ENCODE measurements around the gene HNRNPM. TPM values are rescaled to one million over a fixed set of nuclear protein-coding genes. Genes with fewer than 3 reads are reported as not detected.
A peak's percentile ranks its signal among the peaks of the same experiment; 100 is the strongest.
"Not testable (repeated sequence)": the region's sequence is repeated elsewhere in the genome, so short reads cannot be mapped to it uniquely, and the experiment has no call there.

HNRNPM gene
- total RNA-seq, 3 donors from 2014 or later: 84.8 to 153 (median 116) TPM

DNA sequence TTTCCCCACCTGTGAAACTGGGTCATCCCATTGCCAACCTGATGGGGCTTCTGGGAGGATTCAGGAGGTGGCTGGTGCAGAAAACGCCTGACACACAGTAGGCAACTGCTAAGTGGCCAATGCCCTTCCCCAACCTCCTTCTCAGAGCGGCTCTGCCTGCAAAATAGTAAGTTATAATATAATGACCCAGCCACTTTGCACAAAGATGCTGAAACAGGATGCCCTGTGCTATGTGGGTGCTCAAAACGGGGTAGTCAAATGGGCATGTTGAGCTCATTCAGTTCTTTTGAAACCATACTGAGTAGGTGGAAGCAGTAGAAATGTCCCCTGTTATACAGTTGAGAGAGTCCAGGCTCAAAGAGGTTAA, 31.2 kb upstream of the HNRNPM start:
- no peak for DNase-seq (ENCODE audit: low spot score in 2 of 2)
- TF ChIP-seq, protein P1, sequence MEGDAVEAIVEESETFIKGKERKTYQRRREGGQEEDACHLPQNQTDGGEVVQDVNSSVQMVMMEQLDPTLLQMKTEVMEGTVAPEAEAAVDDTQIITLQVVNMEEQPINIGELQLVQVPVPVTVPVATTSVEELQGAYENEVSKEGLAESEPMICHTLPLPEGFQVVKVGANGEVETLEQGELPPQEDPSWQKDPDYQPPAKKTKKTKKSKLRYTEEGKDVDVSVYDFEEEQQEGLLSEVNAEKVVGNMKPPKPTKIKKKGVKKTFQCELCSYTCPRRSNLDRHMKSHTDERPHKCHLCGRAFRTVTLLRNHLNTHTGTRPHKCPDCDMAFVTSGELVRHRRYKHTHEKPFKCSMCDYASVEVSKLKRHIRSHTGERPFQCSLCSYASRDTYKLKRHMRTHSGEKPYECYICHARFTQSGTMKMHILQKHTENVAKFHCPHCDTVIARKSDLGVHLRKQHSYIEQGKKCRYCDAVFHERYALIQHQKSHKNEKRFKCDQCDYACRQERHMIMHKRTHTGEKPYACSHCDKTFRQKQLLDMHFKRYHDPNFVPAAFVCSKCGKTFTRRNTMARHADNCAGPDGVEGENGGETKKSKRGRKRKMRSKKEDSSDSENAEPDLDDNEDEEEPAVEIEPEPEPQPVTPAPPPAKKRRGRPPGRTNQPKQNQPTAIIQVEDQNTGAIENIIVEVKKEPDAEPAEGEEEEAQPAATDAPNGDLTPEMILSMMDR (IDR thresholded peaks at IDR 0.05): no peak
- no peak for TF ChIP-seq POLR2AphosphoS5 (IDR thresholded peaks at IDR 0.05)
- TF ChIP-seq POLR2A (IDR thresholded peaks at IDR 0.05): no peak
- Histone ChIP-seq H3K27me3 (no peaks in the 10 kb centered on the region), H3K27ac (peak overlapping the region; percentile 49 to 68), H3K4me3 (peak overlapping the region; percentile 79 to 88 (median 85)), H3K9me3 (no peaks in the 10 kb centered on the region), H3K36me3 (no peaks in the 10 kb centered on the region), H3K4me1 (no peaks in the 10 kb centered on the region)
- intact Hi-C loops (cut with DNase I; ENCODE audit: low total_unique reads): no loop called here

DNA sequence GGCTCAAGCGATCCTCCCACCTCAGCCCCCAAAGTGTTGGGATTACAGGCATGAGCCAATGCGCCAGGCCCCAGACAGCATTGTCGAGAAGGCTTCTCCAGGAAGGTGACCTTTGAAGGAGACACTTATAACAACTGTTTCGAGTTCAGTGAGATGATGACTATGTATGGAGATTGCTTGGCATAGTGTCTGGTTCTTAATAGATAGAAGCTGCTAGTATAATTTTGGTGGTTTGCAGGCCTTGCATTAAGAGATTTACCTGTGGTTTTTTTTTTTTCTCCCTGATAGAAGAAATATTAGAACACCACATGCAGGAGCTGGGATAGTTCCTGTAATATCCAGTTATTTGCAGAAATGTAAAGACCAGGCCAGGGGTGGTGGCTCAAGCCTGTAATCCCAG, 28.0 kb upstream of the HNRNPM start:
- Histone ChIP-seq H3K27ac (no peak overlapping the region), H3K36me3 (no peaks in the 10 kb centered on the region), H3K9me3 (no peaks in the 10 kb centered on the region), H3K27me3 (no peaks in the 10 kb centered on the region), H3K4me1 (no peaks in the 10 kb centered on the region), H3K4me3 (no peak overlapping the region)
- no peak for DNase-seq (ENCODE audit: low spot score in 2 of 2)
- TF ChIP-seq POLR2A (IDR thresholded peaks at IDR 0.05) (no peak), POLR2AphosphoS5 (IDR thresholded peaks at IDR 0.05) (no peak)
- TF ChIP-seq, protein P1 (IDR thresholded peaks at IDR 0.05): no peak
- intact Hi-C loops (cut with DNase I; ENCODE audit: low total_unique reads): loop anchor here (1.0 kb wide), 1 partner anchor 48 kb away; no protein-coding TSS in a partner anchor

DNA sequence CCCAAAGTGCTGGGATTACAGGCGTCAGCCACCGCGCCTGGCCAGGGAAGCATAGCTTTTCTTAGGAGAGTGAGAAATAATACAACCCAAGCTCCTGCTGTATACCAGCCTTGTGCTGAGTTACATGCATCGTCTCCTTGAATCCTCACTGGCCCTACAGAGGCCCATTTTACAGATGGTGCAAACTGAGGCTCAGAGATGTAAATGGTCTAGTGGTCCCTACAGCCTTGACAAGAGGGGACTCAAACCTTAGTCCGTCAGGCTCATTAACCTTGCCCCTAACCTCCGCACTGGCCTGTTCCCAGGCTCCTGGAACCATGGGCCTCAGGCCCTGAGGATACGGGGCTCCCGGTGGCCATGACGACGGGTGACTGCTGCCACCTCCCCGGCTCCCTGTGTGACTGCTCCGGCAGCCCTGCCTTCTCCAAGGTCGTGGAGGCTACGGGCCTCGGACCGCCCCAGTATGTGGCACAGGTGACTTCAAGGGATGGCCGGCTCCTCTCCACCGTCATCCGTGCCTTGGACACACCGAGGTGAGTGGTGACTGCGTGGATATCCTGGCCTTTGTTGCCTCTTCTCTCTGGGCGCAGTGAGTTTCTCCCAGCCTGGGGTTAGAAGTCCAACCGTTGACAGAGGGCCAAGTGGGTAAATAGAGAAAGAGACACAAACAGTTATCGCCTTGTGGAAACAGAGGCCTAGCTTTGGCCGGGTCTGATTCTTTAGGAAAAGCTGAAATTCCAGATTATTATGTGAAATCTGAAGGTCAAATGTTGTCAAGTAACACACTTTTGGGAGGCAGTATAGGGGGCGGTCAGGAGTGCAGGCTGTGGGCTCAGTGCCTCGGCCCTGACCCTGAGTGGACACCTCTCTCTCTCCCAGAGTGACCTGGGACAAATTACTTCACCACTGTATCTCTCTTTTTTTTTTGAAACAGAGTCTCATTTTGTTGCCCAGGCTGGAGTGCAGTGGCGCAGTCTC, 23.0 kb upstream of the HNRNPM start:
- H3K9me3 ChIP-seq: no peaks in the 10 kb centered on the region
- no peaks in the 10 kb centered on the region for H3K36me3 ChIP-seq
- no peak overlapping the region for H3K4me3 ChIP-seq
- intact Hi-C loops (cut with DNase I; ENCODE audit: low total_unique reads): no loop called here
- TF ChIP-seq POLR2AphosphoS5 (IDR thresholded peaks at IDR 0.05): no peak
- TF ChIP-seq, protein P1 (IDR thresholded peaks at IDR 0.05): no peak
- peak in 1 of 2 donors; percentile 67 for DNase-seq (ENCODE audit: low spot score in 2 of 2)
- no peaks in the 10 kb centered on the region for H3K27me3 ChIP-seq
- peak overlapping the region; percentile 64 to 70 for H3K27ac ChIP-seq
- H3K4me1 ChIP-seq: peaks cover 5 to 7% of the 10 kb centered on the region in 2 donors

DNA sequence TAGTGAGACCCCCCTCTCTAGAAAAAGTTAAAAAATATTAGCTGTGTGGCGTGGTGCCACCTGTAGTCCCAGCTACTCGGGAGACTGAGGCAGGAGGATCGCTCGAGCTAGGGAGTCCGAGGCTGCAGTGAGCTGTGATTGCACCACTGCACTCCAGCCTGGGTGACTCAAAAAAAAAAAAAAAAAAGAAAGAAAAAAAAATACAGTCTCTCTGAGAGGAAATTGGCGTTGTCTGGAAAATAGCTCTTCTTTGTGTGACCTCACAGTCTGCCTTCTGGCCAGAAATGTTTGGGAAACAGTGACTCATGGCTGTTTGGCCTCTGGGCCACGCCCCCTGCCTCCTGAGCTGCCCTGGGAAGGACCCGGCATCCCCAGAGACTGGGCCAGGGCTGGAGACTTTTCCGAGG, 21.0 kb upstream of the HNRNPM start:
- H3K36me3 ChIP-seq: no peaks in the 10 kb centered on the region
- H3K27me3 ChIP-seq: no peaks in the 10 kb centered on the region
- TF ChIP-seq POLR2A (IDR thresholded peaks at IDR 0.05) (no peak), POLR2AphosphoS5 (IDR thresholded peaks at IDR 0.05) (peak; percentile 68 to 92 (median 89))
- TF ChIP-seq, protein P1 (IDR thresholded peaks at IDR 0.05): no peak
- peak; percentile 90 to 91 for DNase-seq (ENCODE audit: low spot score in 2 of 2)
- H3K9me3 ChIP-seq: no peaks in the 10 kb centered on the region
- H3K27ac ChIP-seq: peak overlapping the region; percentile 88 to 95
- H3K4me3 ChIP-seq: peak overlapping the region in 1 of 3 donors; percentile 46
- intact Hi-C loops (cut with DNase I; ENCODE audit: low total_unique reads): no loop called here
- peaks cover 5 to 7% of the 10 kb centered on the region in 2 donors for H3K4me1 ChIP-seq

DNA sequence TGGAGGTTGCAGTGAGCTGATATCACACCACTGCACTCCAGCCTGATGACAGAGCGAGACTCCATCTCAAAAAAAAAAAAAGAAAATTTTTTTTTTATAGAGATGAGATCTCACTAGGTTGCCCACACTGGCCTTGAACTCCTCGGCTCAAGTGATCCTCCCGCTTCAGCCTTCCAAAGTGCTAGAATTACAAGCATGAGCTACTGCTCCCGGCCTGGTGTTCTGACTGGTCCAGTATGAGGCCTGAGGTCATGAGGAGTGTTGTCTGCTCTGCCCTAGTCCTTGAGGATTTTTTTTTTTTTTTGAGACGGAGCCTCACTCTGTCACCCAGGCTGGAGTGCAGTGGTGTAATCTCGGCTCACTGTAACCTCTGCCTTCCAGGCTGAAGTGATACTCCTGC, 19.4 kb upstream of the HNRNPM start:
- peak overlapping the region in 1 of 2 donors; percentile 88 for H3K27ac ChIP-seq
- H3K36me3 ChIP-seq; H3K4me3 ChIP-seq; H3K9me3 ChIP-seq; H3K4me1 ChIP-seq; H3K27me3 ChIP-seq; DNase-seq (ENCODE audit: low spot score in 2 of 2); intact Hi-C loops (cut with DNase I; ENCODE audit: low total_unique reads): not testable (repeated sequence)
